Activated CD8-positive, alpha-beta T cell treated with anti-CD3 and anti-CD28 coated beads for 36 hours (primary cell): ENCODE measurements around the gene GJD3. TPM values are rescaled to one million over a fixed set of nuclear protein-coding genes. Genes with fewer than 3 reads are reported as not detected.

Experiments used
- ATAC-seq: fragments of 200-7000 bp; cut with Tn5 transposase; one replicate; pipeline ENCODE4 v1.10.0; 2021; ENCODE audit warnings: mild to moderate bottlenecking, moderate library complexity
- CTCF ChIA-PET: fragments of 350-600 bp; sonication (Branson Sonifier 250); formaldehyde crosslinking; loops from one replicate; lab custom pipeline; 2021; ENCODE audit warnings: antibody characterized with exemption; lab: Charles Lee
- POLR2A ChIA-PET: fragments of 350-600 bp; sonication (Branson Sonifier 250); formaldehyde crosslinking; loops from one replicate; lab custom pipeline; 2021; ENCODE audit warnings: antibody characterized with exemption; lab: Charles Lee
- DNase-seq: peaks from one replicate; pipeline ENCODE4 v3.0.0-alpha.2; 2020
- H3K27ac Mint-ChIP-seq: one replicate; pipeline ENCODE4 v1.8.0; 2021; ENCODE audit warnings: mild to moderate bottlenecking, mixed read lengths
- H3K27me3 Mint-ChIP-seq: one replicate; pipeline ENCODE4 v1.8.0; 2021; ENCODE audit warnings: mixed read lengths
- H3K36me3 Mint-ChIP-seq: one replicate; pipeline ENCODE4 v1.8.0; 2021; ENCODE audit warnings: low read depth, mixed read lengths
- H3K4me1 Mint-ChIP-seq: one replicate; pipeline ENCODE4 v1.8.0; 2021; ENCODE audit warnings: low read depth, mixed read lengths
- H3K4me3 Mint-ChIP-seq: one replicate; pipeline ENCODE4 v1.8.0; 2021; ENCODE audit warnings: mild to moderate bottlenecking, moderate library complexity, mixed read lengths
- H3K9me3 Mint-ChIP-seq: one replicate; pipeline ENCODE4 v1.8.0; 2021; ENCODE audit warnings: mixed read lengths
- intact Hi-C: fragments of 100-400 bp; cut with micrococcal nuclease; formaldehyde crosslinking; loops from one replicate; pipeline ENCODE4 v1.10.0; 2022
- total RNA-seq, 2 experiments: library from RNA; stranded (reverse); gene quantifications; one replicate each; pipeline ENCODE4 v1.2.3, GENCODE V29; 2021
- TF ChIP-seq, protein P1 (sequence below): fragments of 200-600 bp; IDR thresholded peaks from one replicate; pipeline ENCODE4 v1.8.0; 2022; ENCODE audit warnings: antibody characterized with exemption, mild to moderate bottlenecking

GJD3 gene
- total RNA-seq, 2 experiments from 2014 or later, result not detected

DNA sequence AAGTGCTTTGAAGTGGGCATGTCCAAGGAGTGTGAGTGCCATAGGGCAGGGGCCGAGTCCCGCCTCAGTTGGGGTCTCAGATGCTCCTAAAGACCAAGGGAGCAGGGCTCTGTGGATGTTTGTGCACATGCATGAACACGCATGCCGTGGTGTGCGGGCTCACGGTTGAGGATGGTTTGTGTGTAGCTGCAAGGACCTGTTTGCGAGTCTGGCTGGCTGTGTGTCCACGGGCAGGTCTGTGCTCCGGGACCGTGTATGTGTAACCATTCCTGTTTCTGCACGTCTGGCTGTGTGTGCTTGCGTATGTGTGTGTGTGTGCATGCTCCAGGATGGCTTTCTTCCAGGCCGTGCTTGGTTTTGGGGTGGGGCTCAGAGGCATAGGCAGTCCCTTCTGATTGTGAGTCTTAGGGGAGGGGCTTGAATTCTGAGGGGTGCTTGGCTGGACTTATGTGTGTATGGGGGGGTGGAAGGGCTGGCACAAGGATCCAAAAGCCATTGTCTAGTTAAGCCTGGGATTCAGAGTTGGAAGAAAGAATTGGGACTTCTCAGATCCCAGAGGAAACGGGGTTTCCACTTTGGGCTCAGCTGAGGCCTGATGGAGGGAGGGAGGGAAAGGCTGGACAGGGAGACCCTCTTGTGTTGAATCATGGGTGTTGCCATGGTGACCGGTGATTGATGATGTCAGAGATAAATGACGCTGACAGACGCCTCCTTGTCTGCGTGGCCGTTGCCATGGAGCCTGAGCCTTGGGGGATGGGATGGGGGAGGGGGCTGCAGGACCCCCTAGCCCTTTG is 14.4 kb downstream of the GJD3 start:
- TF ChIP-seq, protein P1, sequence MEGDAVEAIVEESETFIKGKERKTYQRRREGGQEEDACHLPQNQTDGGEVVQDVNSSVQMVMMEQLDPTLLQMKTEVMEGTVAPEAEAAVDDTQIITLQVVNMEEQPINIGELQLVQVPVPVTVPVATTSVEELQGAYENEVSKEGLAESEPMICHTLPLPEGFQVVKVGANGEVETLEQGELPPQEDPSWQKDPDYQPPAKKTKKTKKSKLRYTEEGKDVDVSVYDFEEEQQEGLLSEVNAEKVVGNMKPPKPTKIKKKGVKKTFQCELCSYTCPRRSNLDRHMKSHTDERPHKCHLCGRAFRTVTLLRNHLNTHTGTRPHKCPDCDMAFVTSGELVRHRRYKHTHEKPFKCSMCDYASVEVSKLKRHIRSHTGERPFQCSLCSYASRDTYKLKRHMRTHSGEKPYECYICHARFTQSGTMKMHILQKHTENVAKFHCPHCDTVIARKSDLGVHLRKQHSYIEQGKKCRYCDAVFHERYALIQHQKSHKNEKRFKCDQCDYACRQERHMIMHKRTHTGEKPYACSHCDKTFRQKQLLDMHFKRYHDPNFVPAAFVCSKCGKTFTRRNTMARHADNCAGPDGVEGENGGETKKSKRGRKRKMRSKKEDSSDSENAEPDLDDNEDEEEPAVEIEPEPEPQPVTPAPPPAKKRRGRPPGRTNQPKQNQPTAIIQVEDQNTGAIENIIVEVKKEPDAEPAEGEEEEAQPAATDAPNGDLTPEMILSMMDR, result no peak
- Mint-ChIP-seq H3K4me1 (peaks cover 55% of the 10 kb centered on the region), H3K9me3 (no peaks in the 10 kb centered on the region), H3K27ac (no peak overlapping the region), H3K36me3 (peaks cover 31% of the 10 kb centered on the region), H3K27me3 (no peaks in the 10 kb centered on the region), H3K4me3 (no peak overlapping the region)
- intact Hi-C loops, result no loop called here
- ATAC-seq, result no peak
- ChIA-PET POLR2A (interaction anchor here (8.5 kb wide), 1 partner anchor 44 kb away, joined by 79 read pairs; the partner anchor contains the start of gene RARA), CTCF (interaction anchor here (0.6 to 26.3 kb wide), 2 partner anchors 14 to 42 kb away, joined by 4 to 780 read pairs; partner anchors contain the start of genes CDC6 and RARA)
- no peak for DNase-seq

- ChIA-PET CTCF (interaction anchor here (2.1 to 26.3 kb wide), 2 partner anchors 9 to 41 kb away, joined by 6 to 780 read pairs; partner anchors contain the start of genes CDC6 and RARA), POLR2A (interaction anchor here (0.7 kb wide), 1 partner anchor 47 kb away, joined by 3 read pairs; no protein-coding TSS in a partner anchor)
- ATAC-seq (no peak), DNase-seq (no peak)
- Mint-ChIP-seq H3K27me3 (no peaks in the 10 kb centered on the region), H3K36me3 (peaks cover 25% of the 10 kb centered on the region), H3K4me3 (no peak overlapping the region), H3K4me1 (peaks cover 61% of the 10 kb centered on the region), H3K9me3 (no peaks in the 10 kb centered on the region), H3K27ac (no peak overlapping the region)
- intact Hi-C loops, result no loop called here
- TF ChIP-seq, protein P1, result no peak
Measured at GRCh38 chr17:40349477-40349894, 15.1 kb downstream of the GJD3 start.

- TF ChIP-seq, protein P1, result no peak
- peak overlapping the region; percentile 12 for H3K27ac Mint-ChIP-seq
- no peak for ATAC-seq
- CTCF ChIA-PET, result interaction anchor here (1.1 to 26.3 kb wide), 3 partner anchors 9 to 40 kb away, joined by 3 to 780 read pairs (median 6); partner anchors contain the start of genes CDC6 and RARA
- no peaks in the 10 kb centered on the region for H3K27me3 Mint-ChIP-seq
- DNase-seq, result no peak
- no peak overlapping the region for H3K4me3 Mint-ChIP-seq
- peaks cover 23% of the 10 kb centered on the region for H3K36me3 Mint-ChIP-seq
- intact Hi-C loops, result no loop called here
- H3K9me3 Mint-ChIP-seq, result no peaks in the 10 kb centered on the region
- peaks cover 65% of the 10 kb centered on the region for H3K4me1 Mint-ChIP-seq
- POLR2A ChIA-PET, result interaction anchor here (0.7 to 0.9 kb wide), 2 partner anchors 42 to 47 kb away, joined by 3 to 4 read pairs; no protein-coding TSS in a partner anchor
Measured at GRCh38 chr17:40348562-40349476, 15.7 kb downstream of the GJD3 start.

- POLR2A ChIA-PET, result interaction anchor here (0.9 to 1.6 kb wide), 3 partner anchors 41 to 212 kb away, joined by 3 to 4 read pairs (median 4); no protein-coding TSS in a partner anchor
- ATAC-seq, result no peak
- no peak overlapping the region for H3K4me3 Mint-ChIP-seq
- no peak for DNase-seq
- peaks cover 71% of the 10 kb centered on the region for H3K4me1 Mint-ChIP-seq
- H3K9me3 Mint-ChIP-seq, result no peaks in the 10 kb centered on the region
- no peaks in the 10 kb centered on the region for H3K27me3 Mint-ChIP-seq
- CTCF ChIA-PET, result interaction anchor here (1.1 to 26.3 kb wide), 4 partner anchors 10 to 146 kb away, joined by 3 to 780 read pairs (median 4); partner anchors contain the start of genes CDC6 and RARA
- intact Hi-C loops, result no loop called here
- H3K27ac Mint-ChIP-seq, result peak overlapping the region; percentile 61
- TF ChIP-seq, protein P1, result no peak
- peaks cover 27% of the 10 kb centered on the region for H3K36me3 Mint-ChIP-seq
Measured at GRCh38 chr17:40348136-40348504, 16.4 kb downstream of the GJD3 start.
